ENCODE measurements around the gene TMEM161A.

DNA sequence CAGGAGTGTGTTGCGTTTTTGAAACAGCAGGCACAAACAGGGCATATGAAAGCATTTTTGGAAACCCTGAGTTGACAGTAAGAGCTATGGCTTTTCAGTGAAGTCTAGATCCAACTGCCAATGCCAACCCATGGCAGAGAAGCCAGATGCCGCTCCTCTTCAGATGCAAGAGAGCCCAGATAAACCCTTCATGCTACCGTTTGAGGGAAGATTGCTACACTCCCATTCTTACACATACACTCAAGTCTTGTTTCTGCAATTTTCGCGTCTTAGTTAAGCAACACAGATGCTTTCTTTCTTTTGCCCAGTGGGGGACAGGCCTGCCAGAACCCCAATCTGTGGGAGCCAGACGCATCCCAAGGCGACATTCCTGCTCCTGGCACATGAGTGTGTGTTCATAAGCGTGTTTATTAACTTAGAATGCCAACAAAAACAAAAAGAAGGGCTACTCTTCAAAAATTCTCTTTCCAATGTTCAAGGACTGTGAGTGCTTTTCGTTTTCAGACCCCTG lies 43.3 kb upstream of the TMEM161A start:
- TF ChIP-seq, protein P1, sequence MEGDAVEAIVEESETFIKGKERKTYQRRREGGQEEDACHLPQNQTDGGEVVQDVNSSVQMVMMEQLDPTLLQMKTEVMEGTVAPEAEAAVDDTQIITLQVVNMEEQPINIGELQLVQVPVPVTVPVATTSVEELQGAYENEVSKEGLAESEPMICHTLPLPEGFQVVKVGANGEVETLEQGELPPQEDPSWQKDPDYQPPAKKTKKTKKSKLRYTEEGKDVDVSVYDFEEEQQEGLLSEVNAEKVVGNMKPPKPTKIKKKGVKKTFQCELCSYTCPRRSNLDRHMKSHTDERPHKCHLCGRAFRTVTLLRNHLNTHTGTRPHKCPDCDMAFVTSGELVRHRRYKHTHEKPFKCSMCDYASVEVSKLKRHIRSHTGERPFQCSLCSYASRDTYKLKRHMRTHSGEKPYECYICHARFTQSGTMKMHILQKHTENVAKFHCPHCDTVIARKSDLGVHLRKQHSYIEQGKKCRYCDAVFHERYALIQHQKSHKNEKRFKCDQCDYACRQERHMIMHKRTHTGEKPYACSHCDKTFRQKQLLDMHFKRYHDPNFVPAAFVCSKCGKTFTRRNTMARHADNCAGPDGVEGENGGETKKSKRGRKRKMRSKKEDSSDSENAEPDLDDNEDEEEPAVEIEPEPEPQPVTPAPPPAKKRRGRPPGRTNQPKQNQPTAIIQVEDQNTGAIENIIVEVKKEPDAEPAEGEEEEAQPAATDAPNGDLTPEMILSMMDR (IDR thresholded peaks at IDR 0.05; ENCODE audit: poor library complexity, severe bottlenecking): no peak
- TF ChIP-seq MXI1 (conservative IDR thresholded peaks at IDR 0.05; ENCODE audit: poor library complexity, severe bottlenecking) (no peak), EP300 (conservative IDR thresholded peaks at IDR 0.05; ENCODE audit: poor library complexity, severe bottlenecking) (no peak), TAF1 (IDR thresholded peaks at IDR 0.05; ENCODE audit: low read depth) (no peak)
- TF ChIP-seq, protein P2, sequence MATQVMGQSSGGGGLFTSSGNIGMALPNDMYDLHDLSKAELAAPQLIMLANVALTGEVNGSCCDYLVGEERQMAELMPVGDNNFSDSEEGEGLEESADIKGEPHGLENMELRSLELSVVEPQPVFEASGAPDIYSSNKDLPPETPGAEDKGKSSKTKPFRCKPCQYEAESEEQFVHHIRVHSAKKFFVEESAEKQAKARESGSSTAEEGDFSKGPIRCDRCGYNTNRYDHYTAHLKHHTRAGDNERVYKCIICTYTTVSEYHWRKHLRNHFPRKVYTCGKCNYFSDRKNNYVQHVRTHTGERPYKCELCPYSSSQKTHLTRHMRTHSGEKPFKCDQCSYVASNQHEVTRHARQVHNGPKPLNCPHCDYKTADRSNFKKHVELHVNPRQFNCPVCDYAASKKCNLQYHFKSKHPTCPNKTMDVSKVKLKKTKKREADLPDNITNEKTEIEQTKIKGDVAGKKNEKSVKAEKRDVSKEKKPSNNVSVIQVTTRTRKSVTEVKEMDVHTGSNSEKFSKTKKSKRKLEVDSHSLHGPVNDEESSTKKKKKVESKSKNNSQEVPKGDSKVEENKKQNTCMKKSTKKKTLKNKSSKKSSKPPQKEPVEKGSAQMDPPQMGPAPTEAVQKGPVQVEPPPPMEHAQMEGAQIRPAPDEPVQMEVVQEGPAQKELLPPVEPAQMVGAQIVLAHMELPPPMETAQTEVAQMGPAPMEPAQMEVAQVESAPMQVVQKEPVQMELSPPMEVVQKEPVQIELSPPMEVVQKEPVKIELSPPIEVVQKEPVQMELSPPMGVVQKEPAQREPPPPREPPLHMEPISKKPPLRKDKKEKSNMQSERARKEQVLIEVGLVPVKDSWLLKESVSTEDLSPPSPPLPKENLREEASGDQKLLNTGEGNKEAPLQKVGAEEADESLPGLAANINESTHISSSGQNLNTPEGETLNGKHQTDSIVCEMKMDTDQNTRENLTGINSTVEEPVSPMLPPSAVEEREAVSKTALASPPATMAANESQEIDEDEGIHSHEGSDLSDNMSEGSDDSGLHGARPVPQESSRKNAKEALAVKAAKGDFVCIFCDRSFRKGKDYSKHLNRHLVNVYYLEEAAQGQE (IDR thresholded peaks at IDR 0.05; ENCODE audit: borderline replicate concordance): no peak

Data from neural cell (in vitro differentiated cells).